Measurements from ENCODE around the gene VWA3B.

VWA3B gene

DNA sequence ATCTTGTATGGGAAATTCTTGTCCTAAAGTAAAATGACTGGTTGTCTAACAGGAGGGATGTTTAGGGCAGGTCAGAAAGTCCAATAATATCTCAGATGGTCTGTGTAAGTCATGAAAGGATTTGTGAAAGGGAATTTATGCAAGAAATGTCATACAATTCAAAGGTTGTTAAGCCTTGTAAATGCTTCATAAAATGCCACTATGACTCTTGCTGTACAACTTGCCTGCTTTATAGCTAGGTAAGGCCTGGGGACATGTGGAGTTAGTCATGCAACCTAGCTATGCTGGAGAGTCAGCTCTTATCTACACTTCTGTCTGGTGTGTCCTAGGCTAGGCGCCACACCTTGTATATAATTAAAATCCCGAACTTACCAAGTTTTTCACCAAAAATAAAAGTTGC lies 36.9 kb upstream of the VWA3B start:
- Histone ChIP-seq H2AK5ac (ENCODE audit: low read depth, low read length) (no peak overlapping the region), H3K18ac (ENCODE audit: low read length) (no peak overlapping the region), H3K23ac (ENCODE audit: low read depth, low read length, poor library complexity) (no peak overlapping the region), H4K91ac (ENCODE audit: low read depth, low read length, poor library complexity) (no peak overlapping the region), H2BK15ac (ENCODE audit: low read length) (no peak overlapping the region), H3K4me3 (ENCODE audit: low read length in 2 of 2) (no peak overlapping the region), H3K4ac (ENCODE audit: low read length) (no peak overlapping the region), H3K4me1 (ENCODE audit: control insufficient read depth in 2 of 2, insufficient read depth in 1 of 2, low read depth in 1 of 2, low read length in 2 of 2) (peaks cover 2 to 3% of the 10 kb centered on the region in 2 donors), H3K9me3 (replicated peaks in 1 of 2; ENCODE audit: control insufficient read depth in 2 of 2, insufficient read depth in 1 of 2, low read depth in 1 of 2, low read length in 2 of 2) (no peaks in the 10 kb centered on the region), H4K8ac (ENCODE audit: low read depth, low read length) (no peak overlapping the region), H2BK5ac (ENCODE audit: low read length) (no peak overlapping the region), H3K79me1 (ENCODE audit: low read depth, low read length) (no peaks in the 10 kb centered on the region), H2BK120ac (ENCODE audit: low read depth, low read length) (no peak overlapping the region), H3K4me2 (ENCODE audit: insufficient read depth, low read length, poor library complexity, severe bottlenecking) (no peak overlapping the region), H3K27ac (replicated peaks; ENCODE audit: low read length) (no peak overlapping the region), H3K27me3 (ENCODE audit: control insufficient read depth in 3 of 3, insufficient read depth in 3 of 3, low read depth in 1 of 3, low read length in 3 of 3) (no peaks in the 10 kb centered on the region), H3K14ac (ENCODE audit: low read length) (no peak overlapping the region), H3K9ac (ENCODE audit: low read depth, low read length, poor library complexity) (no peak overlapping the region), H2BK12ac (ENCODE audit: low read length) (no peak overlapping the region), H2AFZ (ENCODE audit: low read length) (no peak overlapping the region), H3K36me3 (replicated peaks in 1 of 2; ENCODE audit: control insufficient read depth in 2 of 2, insufficient read depth in 2 of 2, low read length in 2 of 2) (no peaks in the 10 kb centered on the region)
- no peak for DNase-seq (ENCODE audit: low spot score)
- WGBS, 2 donors (ENCODE audit: extremely low coverage in 2 of 2, insufficient read length in 2 of 2, insufficient replicate concordance in 1 of 2): no CpG with 5 or more reads among the region's 2 CpGs

DNA sequence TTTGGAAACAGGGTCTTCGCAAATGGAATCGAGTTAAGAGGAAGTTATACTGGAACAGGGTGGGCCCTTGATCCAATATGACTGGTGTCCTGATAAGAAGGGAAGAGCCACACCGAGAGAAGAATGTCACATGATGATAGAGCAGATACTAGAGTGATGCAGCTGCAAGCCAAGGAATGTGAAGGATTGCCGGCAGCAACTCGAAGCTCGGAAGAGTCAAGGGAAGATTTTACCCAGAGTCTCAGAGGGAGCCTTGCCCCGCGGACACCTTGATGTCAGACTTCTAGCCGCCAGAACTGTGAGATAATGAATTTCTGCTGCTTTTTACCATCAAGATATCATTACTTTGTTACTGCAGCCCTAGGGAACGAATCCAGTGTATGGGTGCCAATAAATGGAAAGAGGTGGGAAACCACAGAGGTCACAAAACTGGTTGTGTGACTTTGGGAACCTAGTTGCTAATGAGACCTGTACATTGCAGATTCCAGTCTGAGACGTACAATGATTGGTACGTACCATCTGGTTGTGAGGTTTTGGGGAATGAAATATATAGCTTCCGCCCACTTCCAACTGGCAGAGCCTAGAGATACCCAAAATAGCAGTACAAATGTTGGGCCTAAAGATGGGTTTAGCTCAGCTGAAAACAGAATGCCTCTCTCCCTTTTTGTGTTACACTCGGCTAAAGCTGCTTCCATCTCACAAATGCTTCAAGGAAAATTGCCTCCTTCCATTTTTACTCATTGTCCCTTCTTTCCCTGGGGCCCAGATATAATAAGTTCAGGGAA lies 28.6 kb upstream of the VWA3B start:
- no peak overlapping the region for H3K9ac ChIP-seq (ENCODE audit: low read depth, low read length, poor library complexity)
- no peak overlapping the region for H2BK15ac ChIP-seq (ENCODE audit: low read length)
- no CpG with 5 or more reads among the region's 14 CpGs for WGBS, 2 donors (ENCODE audit: extremely low coverage in 2 of 2, insufficient read length in 2 of 2, insufficient replicate concordance in 1 of 2)

GRCh38 chr2:98060277-98060676 lies 26.7 kb upstream of the VWA3B start:
- WGBS, 2 donors (ENCODE audit: extremely low coverage in 2 of 2, insufficient read length in 2 of 2, insufficient replicate concordance in 1 of 2): no CpG with 5 or more reads among the region's 6 CpGs
- Histone ChIP-seq H3K23ac (ENCODE audit: low read depth, low read length, poor library complexity) (no peak overlapping the region), H3K4me3 (ENCODE audit: low read length in 2 of 2) (no peak overlapping the region)

More for the DNA sequence above, 28.6 kb upstream of the VWA3B start:
- Histone ChIP-seq H3K27me3 (ENCODE audit: control insufficient read depth in 3 of 3, insufficient read depth in 3 of 3, low read depth in 1 of 3, low read length in 3 of 3) (no peaks in the 10 kb centered on the region), H2AK5ac (ENCODE audit: low read depth, low read length) (no peak overlapping the region), H3K4me1 (ENCODE audit: control insufficient read depth in 2 of 2, insufficient read depth in 1 of 2, low read depth in 1 of 2, low read length in 2 of 2) (peaks cover 2 to 3% of the 10 kb centered on the region in 2 donors), H3K4ac (ENCODE audit: low read length) (no peak overlapping the region), H4K91ac (ENCODE audit: low read depth, low read length, poor library complexity) (no peak overlapping the region), H3K23ac (ENCODE audit: low read depth, low read length, poor library complexity) (no peak overlapping the region), H3K79me1 (ENCODE audit: low read depth, low read length) (no peaks in the 10 kb centered on the region), H3K18ac (ENCODE audit: low read length) (no peak overlapping the region), H3K9me3 (replicated peaks in 1 of 2; ENCODE audit: control insufficient read depth in 2 of 2, insufficient read depth in 1 of 2, low read depth in 1 of 2, low read length in 2 of 2) (no peaks in the 10 kb centered on the region), H3K14ac (ENCODE audit: low read length) (no peak overlapping the region), H3K4me2 (ENCODE audit: insufficient read depth, low read length, poor library complexity, severe bottlenecking) (no peak overlapping the region), H3K4me3 (ENCODE audit: low read length in 2 of 2) (no peak overlapping the region), H2BK12ac (ENCODE audit: low read length) (no peak overlapping the region), H3K27ac (replicated peaks; ENCODE audit: low read length) (no peak overlapping the region), H3K36me3 (replicated peaks in 1 of 2; ENCODE audit: control insufficient read depth in 2 of 2, insufficient read depth in 2 of 2, low read length in 2 of 2) (no peaks in the 10 kb centered on the region), H2AFZ (ENCODE audit: low read length) (no peak overlapping the region), H2BK5ac (ENCODE audit: low read length) (no peak overlapping the region), H4K8ac (ENCODE audit: low read depth, low read length) (no peak overlapping the region), H2BK120ac (ENCODE audit: low read depth, low read length) (no peak overlapping the region)
- DNase-seq (ENCODE audit: low spot score): no peak

DNA sequence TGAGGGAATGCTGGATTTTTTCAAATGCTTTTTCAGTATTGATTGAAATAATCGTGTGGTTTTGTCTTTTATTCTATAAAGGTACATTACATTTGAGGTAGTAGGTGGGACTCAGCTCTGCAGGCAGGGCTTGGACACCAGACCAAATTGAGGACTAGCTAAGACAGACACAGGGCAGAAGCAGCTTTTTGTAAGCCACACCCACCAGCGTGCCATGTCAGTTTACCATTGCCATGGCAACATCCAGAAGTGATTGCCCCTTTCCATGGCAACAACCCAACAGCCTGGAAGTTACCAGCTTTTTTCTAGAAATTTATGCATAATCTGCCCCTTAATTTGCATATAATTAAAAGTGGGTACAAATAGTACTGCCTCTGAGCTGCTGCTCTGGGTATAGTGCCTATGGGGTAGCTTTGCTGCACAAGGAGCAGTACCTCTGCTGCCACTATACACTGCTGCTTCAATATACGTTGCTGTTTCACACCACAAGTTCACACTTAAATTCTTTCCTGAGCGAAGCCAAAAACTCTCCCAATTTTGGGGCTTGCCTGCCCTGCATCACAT lies 23.6 kb upstream of the VWA3B start:
- WGBS, 2 donors (ENCODE audit: extremely low coverage in 2 of 2, insufficient read length in 2 of 2, insufficient replicate concordance in 1 of 2): no CpG with 5 or more reads among the region's 4 CpGs
- H2BK5ac ChIP-seq (ENCODE audit: low read length): no peak overlapping the region
- no peaks in the 10 kb centered on the region for H3K79me1 ChIP-seq (ENCODE audit: low read depth, low read length)
- peaks cover 0 to 2% of the 10 kb centered on the region in 2 donors for H3K4me1 ChIP-seq (ENCODE audit: control insufficient read depth in 2 of 2, insufficient read depth in 1 of 2, low read depth in 1 of 2, low read length in 2 of 2)
- no peak overlapping the region for H3K27ac ChIP-seq (replicated peaks; ENCODE audit: low read length)
- H3K4me2 ChIP-seq (ENCODE audit: insufficient read depth, low read length, poor library complexity, severe bottlenecking): no peak overlapping the region
- H3K14ac ChIP-seq (ENCODE audit: low read length): no peak overlapping the region
- H3K9ac ChIP-seq (ENCODE audit: low read depth, low read length, poor library complexity): no peak overlapping the region
- no peak overlapping the region for H3K4ac ChIP-seq (ENCODE audit: low read length)
- H2BK15ac ChIP-seq (ENCODE audit: low read length): no peak overlapping the region
- DNase-seq (ENCODE audit: low spot score): peak; percentile 12
- H2BK120ac ChIP-seq (ENCODE audit: low read depth, low read length): no peak overlapping the region
- no peak overlapping the region for H3K4me3 ChIP-seq (ENCODE audit: low read length in 2 of 2)
- H3K18ac ChIP-seq (ENCODE audit: low read length): no peak overlapping the region
- H3K27me3 ChIP-seq (ENCODE audit: control insufficient read depth in 3 of 3, insufficient read depth in 3 of 3, low read depth in 1 of 3, low read length in 3 of 3): no peaks in the 10 kb centered on the region
- no peak overlapping the region for H4K8ac ChIP-seq (ENCODE audit: low read depth, low read length)
- no peak overlapping the region for H2BK12ac ChIP-seq (ENCODE audit: low read length)
- no peak overlapping the region for H4K91ac ChIP-seq (ENCODE audit: low read depth, low read length, poor library complexity)
- H3K9me3 ChIP-seq (replicated peaks in 1 of 2; ENCODE audit: control insufficient read depth in 2 of 2, insufficient read depth in 1 of 2, low read depth in 1 of 2, low read length in 2 of 2): no peaks in the 10 kb centered on the region
- no peak overlapping the region for H3K23ac ChIP-seq (ENCODE audit: low read depth, low read length, poor library complexity)
- no peak overlapping the region for H2AFZ ChIP-seq (ENCODE audit: low read length)
- H2AK5ac ChIP-seq (ENCODE audit: low read depth, low read length): no peak overlapping the region
- H3K36me3 ChIP-seq (replicated peaks in 1 of 2; ENCODE audit: control insufficient read depth in 2 of 2, insufficient read depth in 2 of 2, low read length in 2 of 2): no peaks in the 10 kb centered on the region

More at GRCh38 chr2:98060277-98060676, 26.7 kb upstream of the VWA3B start:
- Histone ChIP-seq H3K4me2 (ENCODE audit: insufficient read depth, low read length, poor library complexity, severe bottlenecking) (no peak overlapping the region), H3K79me1 (ENCODE audit: low read depth, low read length) (no peaks in the 10 kb centered on the region), H3K14ac (ENCODE audit: low read length) (no peak overlapping the region), H2BK15ac (ENCODE audit: low read length) (no peak overlapping the region), H4K91ac (ENCODE audit: low read depth, low read length, poor library complexity) (no peak overlapping the region), H2BK12ac (ENCODE audit: low read length) (no peak overlapping the region), H2BK120ac (ENCODE audit: low read depth, low read length) (no peak overlapping the region), H4K8ac (ENCODE audit: low read depth, low read length) (no peak overlapping the region), H3K36me3 (replicated peaks in 1 of 2; ENCODE audit: control insufficient read depth in 2 of 2, insufficient read depth in 2 of 2, low read length in 2 of 2) (no peaks in the 10 kb centered on the region), H2AK5ac (ENCODE audit: low read depth, low read length) (no peak overlapping the region), H2BK5ac (ENCODE audit: low read length) (no peak overlapping the region), H3K4me1 (ENCODE audit: control insufficient read depth in 2 of 2, insufficient read depth in 1 of 2, low read depth in 1 of 2, low read length in 2 of 2) (peaks cover 0 to 2% of the 10 kb centered on the region in 2 donors), H3K27ac (replicated peaks; ENCODE audit: low read length) (no peak overlapping the region), H3K9me3 (replicated peaks in 1 of 2; ENCODE audit: control insufficient read depth in 2 of 2, insufficient read depth in 1 of 2, low read depth in 1 of 2, low read length in 2 of 2) (no peaks in the 10 kb centered on the region), H3K27me3 (ENCODE audit: control insufficient read depth in 3 of 3, insufficient read depth in 3 of 3, low read depth in 1 of 3, low read length in 3 of 3) (no peaks in the 10 kb centered on the region), H3K4ac (ENCODE audit: low read length) (no peak overlapping the region), H2AFZ (ENCODE audit: low read length) (no peak overlapping the region), H3K18ac (ENCODE audit: low read length) (no peak overlapping the region), H3K9ac (ENCODE audit: low read depth, low read length, poor library complexity) (no peak overlapping the region)
- DNase-seq (ENCODE audit: low spot score): no peak

All from neuronal stem cell (in vitro differentiated cells).